Measurements from ENCODE around the gene SLC6A4.
"Not testable (repeated sequence)": the region's sequence is repeated elsewhere in the genome, so short reads cannot be mapped to it uniquely, and the experiment has no call there.

SLC6A4 gene

GRCh38 chr17:30153463-30153862 is 82.0 kb downstream of the SLC6A4 start:
- DNase-seq (ENCODE audit: insufficient read length, low spot score) = no peak
- no peak for FAIRE-seq
- TF ChIP-seq CTCF (IDR thresholded peaks at IDR 0.05; ENCODE audit: insufficient read depth, missing control alignments) = no peak

- DNase-seq (ENCODE audit: insufficient read length, low spot score) (no peak), FAIRE-seq (no peak)
- no peak for TF ChIP-seq CTCF (IDR thresholded peaks at IDR 0.05; ENCODE audit: insufficient read depth, missing control alignments)
Observed at GRCh38 chr17:30151471-30151870, 84.0 kb downstream of the SLC6A4 start.

- FAIRE-seq (no peak), DNase-seq (ENCODE audit: insufficient read length, low spot score) (no peak)
- TF ChIP-seq CTCF (IDR thresholded peaks at IDR 0.05; ENCODE audit: insufficient read depth, missing control alignments) = no peak
Observed at GRCh38 chr17:30148376-30148775, 87.1 kb downstream of the SLC6A4 start.

- not testable (repeated sequence) for DNase-seq (ENCODE audit: insufficient read length, low spot score); FAIRE-seq
Observed at GRCh38 chr17:30147860-30148259, 87.6 kb downstream of the SLC6A4 start.

Data from D721Med (cell line).